H1 (cell line): ENCODE results near the gene TMED3. TPM values are rescaled to one million over a fixed set of nuclear protein-coding genes. Genes with fewer than 3 reads are reported as not detected.

Experiments
- BRCA1 ChIP-seq: IDR thresholded peaks from 2 replicates; pipeline ENCODE4 v1.6.1; 2012; ENCODE audit warnings: low read depth, low read length, improper control_type of control experiment
- CBX8 ChIP-seq: fragments of 300-800, 300-1000 bp; sonication (generic); IDR thresholded peaks from 2 replicates; pipeline ENCODE4 v1.7.1; 2016; ENCODE audit warnings: low read depth, low read length, borderline replicate concordance
- CREB1 ChIP-seq: IDR thresholded peaks from 2 replicates; pipeline ENCODE4 v1.6.1; 2012; ENCODE audit warnings: inconsistent platforms
- EGR1 ChIP-seq: IDR thresholded peaks from 2 replicates; pipeline ENCODE4 v1.6.1; 2011; ENCODE audit warnings: low read depth, low read length, borderline replicate concordance
- POU5F1 ChIP-seq: IDR thresholded peaks from 2 replicates; pipeline ENCODE4 v1.6.1; 2011; ENCODE audit warnings: low read depth, mild to moderate bottlenecking, low read length, moderate library complexity
- SAP30 ChIP-seq: fragments of 300-600 bp; sonication (generic); IDR thresholded peaks from 2 replicates; pipeline ENCODE4 v1.7.1; 2012; ENCODE audit warnings: low read length, moderate library complexity, mild to moderate bottlenecking, inconsistent platforms; ENCODE audit not compliant: insufficient read depth, insufficient replicate concordance
- TEAD4 ChIP-seq: IDR thresholded peaks from 2 replicates; pipeline ENCODE4 v1.6.1; 2012; ENCODE audit warnings: low read depth, low read length, inconsistent platforms, mixed read lengths
- YY1 ChIP-seq: IDR thresholded peaks from 2 replicates; pipeline ENCODE4 v1.6.1; 2011; ENCODE audit warnings: low read depth, mild to moderate bottlenecking, low read length
- ZNF274 ChIP-seq: IDR thresholded peaks from 2 replicates; pipeline ENCODE4 v1.7.0; 2012; ENCODE audit warnings: low read length, borderline replicate concordance; ENCODE audit errors: extremely low read depth
- polyA plus RNA-seq, 7 experiments: library from polyadenylated mRNA; depleted of rRNA in 3 of 7; stranded (reverse) in 5 of 7; unstranded in 2 of 7; fragments of >200 nt in 5 of 7; fragments of 200-250 nt in 2 of 7; gene quantifications; 1 replicate in 5 of 7; 2 replicates in 1 of 7; 4 replicates in 1 of 7; pipeline versions ENCODE4 v1.2.1 to v1.2.3, GENCODE V29; 2011 to 2013; ENCODE audit warnings: missing spikeins in 2 of 7, mixed read lengths in 2 of 7
- total RNA-seq: library from RNA; stranded (reverse); fragmentation: NEBNext Ultra II Directional; extraction: Animal tissue kit (Norgen Biotek cat#: 25700); gene quantifications from 2 replicates; pipeline ENCODE4 v1.2.1, GENCODE V29; 2021
- TF ChIP-seq, protein P1 (sequence below): fragments of 300-600 bp; sonication (generic); IDR thresholded peaks from 2 replicates; pipeline ENCODE4 v1.7.1; 2012; ENCODE audit warnings: low read length, moderate library complexity, mild to moderate bottlenecking, inconsistent platforms; ENCODE audit not compliant: insufficient replicate concordance
- TF ChIP-seq, protein P2 (sequence below): IDR thresholded peaks from 2 replicates; pipeline ENCODE4 v1.6.1; 2011; ENCODE audit warnings: low read depth, mild to moderate bottlenecking, low read length; ENCODE audit not compliant: insufficient read depth

Gene TMED3
- total and polyA plus RNA-seq, 2 of the 8 experiments (the other 6 are each of a cell fraction or from before 2014, with no cell fraction given) = 50.2 to 110 TPM

DNA sequence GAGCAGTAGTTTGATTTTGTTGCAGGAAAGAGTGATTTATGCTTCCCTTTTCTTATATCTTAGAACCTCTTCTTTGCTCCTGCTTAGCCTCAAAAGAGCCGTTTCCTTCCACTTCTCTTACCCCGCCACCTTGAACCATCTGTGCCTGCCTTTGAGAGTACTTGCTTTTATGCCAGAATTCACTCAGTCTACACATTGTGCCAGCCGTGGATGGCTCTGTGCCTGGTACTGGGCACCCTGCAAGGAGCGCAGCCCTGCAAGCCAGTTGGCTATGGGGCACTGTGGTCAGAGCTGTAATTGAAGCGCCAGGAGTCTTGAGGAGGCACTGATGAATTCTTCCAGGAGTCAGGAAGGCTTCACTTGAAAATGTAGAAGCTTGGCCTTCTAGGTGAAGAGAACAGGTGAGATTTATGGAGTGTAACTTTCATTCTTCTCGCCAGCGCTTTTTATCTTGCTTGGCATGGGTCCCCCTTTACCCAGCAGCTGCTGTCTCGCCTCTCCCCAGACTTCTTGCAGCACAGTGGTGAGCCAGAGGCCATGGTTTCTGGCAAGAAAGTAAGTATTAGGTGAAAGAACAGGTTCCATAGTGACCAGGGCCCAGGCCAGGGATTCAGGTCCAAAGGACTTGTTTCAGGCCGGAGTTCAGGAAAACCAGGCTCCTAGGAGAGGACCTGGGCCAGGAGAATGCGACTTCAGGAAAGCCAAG lies 4.9 kb downstream of the TMED3 start (continued):
- TF ChIP-seq, protein P1, sequence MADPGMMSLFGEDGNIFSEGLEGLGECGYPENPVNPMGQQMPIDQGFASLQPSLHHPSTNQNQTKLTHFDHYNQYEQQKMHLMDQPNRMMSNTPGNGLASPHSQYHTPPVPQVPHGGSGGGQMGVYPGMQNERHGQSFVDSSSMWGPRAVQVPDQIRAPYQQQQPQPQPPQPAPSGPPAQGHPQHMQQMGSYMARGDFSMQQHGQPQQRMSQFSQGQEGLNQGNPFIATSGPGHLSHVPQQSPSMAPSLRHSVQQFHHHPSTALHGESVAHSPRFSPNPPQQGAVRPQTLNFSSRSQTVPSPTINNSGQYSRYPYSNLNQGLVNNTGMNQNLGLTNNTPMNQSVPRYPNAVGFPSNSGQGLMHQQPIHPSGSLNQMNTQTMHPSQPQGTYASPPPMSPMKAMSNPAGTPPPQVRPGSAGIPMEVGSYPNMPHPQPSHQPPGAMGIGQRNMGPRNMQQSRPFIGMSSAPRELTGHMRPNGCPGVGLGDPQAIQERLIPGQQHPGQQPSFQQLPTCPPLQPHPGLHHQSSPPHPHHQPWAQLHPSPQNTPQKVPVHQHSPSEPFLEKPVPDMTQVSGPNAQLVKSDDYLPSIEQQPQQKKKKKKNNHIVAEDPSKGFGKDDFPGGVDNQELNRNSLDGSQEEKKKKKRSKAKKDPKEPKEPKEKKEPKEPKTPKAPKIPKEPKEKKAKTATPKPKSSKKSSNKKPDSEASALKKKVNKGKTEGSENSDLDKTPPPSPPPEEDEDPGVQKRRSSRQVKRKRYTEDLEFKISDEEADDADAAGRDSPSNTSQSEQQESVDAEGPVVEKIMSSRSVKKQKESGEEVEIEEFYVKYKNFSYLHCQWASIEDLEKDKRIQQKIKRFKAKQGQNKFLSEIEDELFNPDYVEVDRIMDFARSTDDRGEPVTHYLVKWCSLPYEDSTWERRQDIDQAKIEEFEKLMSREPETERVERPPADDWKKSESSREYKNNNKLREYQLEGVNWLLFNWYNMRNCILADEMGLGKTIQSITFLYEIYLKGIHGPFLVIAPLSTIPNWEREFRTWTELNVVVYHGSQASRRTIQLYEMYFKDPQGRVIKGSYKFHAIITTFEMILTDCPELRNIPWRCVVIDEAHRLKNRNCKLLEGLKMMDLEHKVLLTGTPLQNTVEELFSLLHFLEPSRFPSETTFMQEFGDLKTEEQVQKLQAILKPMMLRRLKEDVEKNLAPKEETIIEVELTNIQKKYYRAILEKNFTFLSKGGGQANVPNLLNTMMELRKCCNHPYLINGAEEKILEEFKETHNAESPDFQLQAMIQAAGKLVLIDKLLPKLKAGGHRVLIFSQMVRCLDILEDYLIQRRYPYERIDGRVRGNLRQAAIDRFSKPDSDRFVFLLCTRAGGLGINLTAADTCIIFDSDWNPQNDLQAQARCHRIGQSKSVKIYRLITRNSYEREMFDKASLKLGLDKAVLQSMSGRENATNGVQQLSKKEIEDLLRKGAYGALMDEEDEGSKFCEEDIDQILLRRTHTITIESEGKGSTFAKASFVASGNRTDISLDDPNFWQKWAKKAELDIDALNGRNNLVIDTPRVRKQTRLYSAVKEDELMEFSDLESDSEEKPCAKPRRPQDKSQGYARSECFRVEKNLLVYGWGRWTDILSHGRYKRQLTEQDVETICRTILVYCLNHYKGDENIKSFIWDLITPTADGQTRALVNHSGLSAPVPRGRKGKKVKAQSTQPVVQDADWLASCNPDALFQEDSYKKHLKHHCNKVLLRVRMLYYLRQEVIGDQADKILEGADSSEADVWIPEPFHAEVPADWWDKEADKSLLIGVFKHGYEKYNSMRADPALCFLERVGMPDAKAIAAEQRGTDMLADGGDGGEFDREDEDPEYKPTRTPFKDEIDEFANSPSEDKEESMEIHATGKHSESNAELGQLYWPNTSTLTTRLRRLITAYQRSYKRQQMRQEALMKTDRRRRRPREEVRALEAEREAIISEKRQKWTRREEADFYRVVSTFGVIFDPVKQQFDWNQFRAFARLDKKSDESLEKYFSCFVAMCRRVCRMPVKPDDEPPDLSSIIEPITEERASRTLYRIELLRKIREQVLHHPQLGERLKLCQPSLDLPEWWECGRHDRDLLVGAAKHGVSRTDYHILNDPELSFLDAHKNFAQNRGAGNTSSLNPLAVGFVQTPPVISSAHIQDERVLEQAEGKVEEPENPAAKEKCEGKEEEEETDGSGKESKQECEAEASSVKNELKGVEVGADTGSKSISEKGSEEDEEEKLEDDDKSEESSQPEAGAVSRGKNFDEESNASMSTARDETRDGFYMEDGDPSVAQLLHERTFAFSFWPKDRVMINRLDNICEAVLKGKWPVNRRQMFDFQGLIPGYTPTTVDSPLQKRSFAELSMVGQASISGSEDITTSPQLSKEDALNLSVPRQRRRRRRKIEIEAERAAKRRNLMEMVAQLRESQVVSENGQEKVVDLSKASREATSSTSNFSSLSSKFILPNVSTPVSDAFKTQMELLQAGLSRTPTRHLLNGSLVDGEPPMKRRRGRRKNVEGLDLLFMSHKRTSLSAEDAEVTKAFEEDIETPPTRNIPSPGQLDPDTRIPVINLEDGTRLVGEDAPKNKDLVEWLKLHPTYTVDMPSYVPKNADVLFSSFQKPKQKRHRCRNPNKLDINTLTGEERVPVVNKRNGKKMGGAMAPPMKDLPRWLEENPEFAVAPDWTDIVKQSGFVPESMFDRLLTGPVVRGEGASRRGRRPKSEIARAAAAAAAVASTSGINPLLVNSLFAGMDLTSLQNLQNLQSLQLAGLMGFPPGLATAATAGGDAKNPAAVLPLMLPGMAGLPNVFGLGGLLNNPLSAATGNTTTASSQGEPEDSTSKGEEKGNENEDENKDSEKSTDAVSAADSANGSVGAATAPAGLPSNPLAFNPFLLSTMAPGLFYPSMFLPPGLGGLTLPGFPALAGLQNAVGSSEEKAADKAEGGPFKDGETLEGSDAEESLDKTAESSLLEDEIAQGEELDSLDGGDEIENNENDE = no peak
- TF ChIP-seq SAP30 (no peak), ZNF274 (no peak), EGR1 (no peak), CBX8 (no peak), CREB1 (no peak), BRCA1 (no peak), POU5F1 (no peak), YY1 (no peak), TEAD4 (no peak)
- TF ChIP-seq, protein P2, sequence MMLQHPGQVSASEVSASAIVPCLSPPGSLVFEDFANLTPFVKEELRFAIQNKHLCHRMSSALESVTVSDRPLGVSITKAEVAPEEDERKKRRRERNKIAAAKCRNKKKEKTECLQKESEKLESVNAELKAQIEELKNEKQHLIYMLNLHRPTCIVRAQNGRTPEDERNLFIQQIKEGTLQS = no peak
